ENCODE results near the gene C1RL.

Gene C1RL

GRCh38 chr12:7155471-7156034 is 46.5 kb upstream of the C1RL start:
- no peaks in the 10 kb centered on the region for H4K20me1 ChIP-seq (ENCODE audit: insufficient read depth, low read length)
- H3K9me3 ChIP-seq (replicated peaks; ENCODE audit: insufficient read depth, low read length) = no peaks in the 10 kb centered on the region
- no peaks in the 10 kb centered on the region for H3K36me3 ChIP-seq (replicated peaks; ENCODE audit: insufficient read depth, low read length)
- no peaks in the 10 kb centered on the region for H3K4me1 ChIP-seq (ENCODE audit: low read length)
- no peak overlapping the region for H3K4me3 ChIP-seq (ENCODE audit: low read length)
- DNase-seq = no peak
- no peaks in the 10 kb centered on the region for H3F3A ChIP-seq (ENCODE audit: insufficient read depth, low read length)
- H3K9ac ChIP-seq (ENCODE audit: low read length) = no peak overlapping the region
- no peaks in the 10 kb centered on the region for H3K27me3 ChIP-seq (replicated peaks; ENCODE audit: insufficient read depth, low read length)
- H3K79me2 ChIP-seq (ENCODE audit: low read length) = no peaks in the 10 kb centered on the region
- no peak overlapping the region for H3K4me2 ChIP-seq (ENCODE audit: low read depth, low read length)
- H3K27ac ChIP-seq (ENCODE audit: low read length) = no peak overlapping the region
- TF ChIP-seq EZH2 (optimal IDR thresholded peaks at IDR 0.05; ENCODE audit: low read depth, low read length) = no peak
- no peak for TF ChIP-seq CTCF (IDR thresholded peaks at IDR 0.05; ENCODE audit: low read length)
- no peak for TF ChIP-seq EZH2phosphoT487 (IDR thresholded peaks at IDR 0.05; ENCODE audit: low read length)
- no peaks in the 10 kb centered on the region for H3K9me2 ChIP-seq (replicated peaks; ENCODE audit: insufficient read depth, low read length)
- H2AFZ ChIP-seq (ENCODE audit: low read length) = no peak overlapping the region

GRCh38 chr12:7154901-7155470 is 46.0 kb upstream of the C1RL start:
- Histone ChIP-seq H3F3A (ENCODE audit: insufficient read depth, low read length) (no peaks in the 10 kb centered on the region), H3K9me3 (replicated peaks; ENCODE audit: insufficient read depth, low read length) (no peaks in the 10 kb centered on the region), H2AFZ (ENCODE audit: low read length) (no peak overlapping the region), H3K9ac (ENCODE audit: low read length) (no peak overlapping the region), H3K4me3 (ENCODE audit: low read length) (no peak overlapping the region), H3K4me1 (ENCODE audit: low read length) (no peaks in the 10 kb centered on the region), H3K79me2 (ENCODE audit: low read length) (no peaks in the 10 kb centered on the region), H4K20me1 (ENCODE audit: insufficient read depth, low read length) (no peaks in the 10 kb centered on the region), H3K27ac (ENCODE audit: low read length) (no peak overlapping the region), H3K9me2 (replicated peaks; ENCODE audit: insufficient read depth, low read length) (no peaks in the 10 kb centered on the region), H3K27me3 (replicated peaks; ENCODE audit: insufficient read depth, low read length) (no peaks in the 10 kb centered on the region), H3K4me2 (ENCODE audit: low read depth, low read length) (no peak overlapping the region), H3K36me3 (replicated peaks; ENCODE audit: insufficient read depth, low read length) (no peaks in the 10 kb centered on the region)
- DNase-seq = no peak
- TF ChIP-seq EZH2phosphoT487 (IDR thresholded peaks at IDR 0.05; ENCODE audit: low read length) (no peak), CTCF (IDR thresholded peaks at IDR 0.05; ENCODE audit: low read length) (no peak), EZH2 (optimal IDR thresholded peaks at IDR 0.05; ENCODE audit: low read depth, low read length) (no peak)

- Histone ChIP-seq H3K79me2 (ENCODE audit: low read length) (no peaks in the 10 kb centered on the region), H3K27ac (ENCODE audit: low read length) (no peak overlapping the region), H3K4me1 (ENCODE audit: low read length) (no peaks in the 10 kb centered on the region), H2AFZ (ENCODE audit: low read length) (no peak overlapping the region), H3K4me3 (ENCODE audit: low read length) (no peak overlapping the region), H3K9ac (ENCODE audit: low read length) (no peak overlapping the region), H3K9me2 (replicated peaks; ENCODE audit: insufficient read depth, low read length) (no peaks in the 10 kb centered on the region), H4K20me1 (ENCODE audit: insufficient read depth, low read length) (no peaks in the 10 kb centered on the region), H3F3A (ENCODE audit: insufficient read depth, low read length) (no peaks in the 10 kb centered on the region), H3K4me2 (ENCODE audit: low read depth, low read length) (no peak overlapping the region), H3K9me3 (replicated peaks; ENCODE audit: insufficient read depth, low read length) (no peaks in the 10 kb centered on the region), H3K27me3 (replicated peaks; ENCODE audit: insufficient read depth, low read length) (no peaks in the 10 kb centered on the region), H3K36me3 (replicated peaks; ENCODE audit: insufficient read depth, low read length) (no peaks in the 10 kb centered on the region)
- DNase-seq = no peak
- TF ChIP-seq CTCF (IDR thresholded peaks at IDR 0.05; ENCODE audit: low read length) (no peak), EZH2 (optimal IDR thresholded peaks at IDR 0.05; ENCODE audit: low read depth, low read length) (no peak), EZH2phosphoT487 (IDR thresholded peaks at IDR 0.05; ENCODE audit: low read length) (no peak)
Observed at GRCh38 chr12:7154042-7154441, 45.0 kb upstream of the C1RL start.

All from MM.1S (cell line).